Fibroblast of the conjunctiva (primary cell): ENCODE data around the gene ZNF862.
A peak's percentile ranks its signal among the peaks of the same experiment; 100 is the strongest.
"Not testable (repeated sequence)": the region's sequence is repeated elsewhere in the genome, so short reads cannot be mapped to it uniquely, and the experiment has no call there.

ENCODE experiments used
- DNase-seq: peaks from one replicate; pipeline ENCODE4 v3.0.0-alpha.2; 2010; ENCODE audit warnings: low read depth

Gene ZNF862

DNA sequence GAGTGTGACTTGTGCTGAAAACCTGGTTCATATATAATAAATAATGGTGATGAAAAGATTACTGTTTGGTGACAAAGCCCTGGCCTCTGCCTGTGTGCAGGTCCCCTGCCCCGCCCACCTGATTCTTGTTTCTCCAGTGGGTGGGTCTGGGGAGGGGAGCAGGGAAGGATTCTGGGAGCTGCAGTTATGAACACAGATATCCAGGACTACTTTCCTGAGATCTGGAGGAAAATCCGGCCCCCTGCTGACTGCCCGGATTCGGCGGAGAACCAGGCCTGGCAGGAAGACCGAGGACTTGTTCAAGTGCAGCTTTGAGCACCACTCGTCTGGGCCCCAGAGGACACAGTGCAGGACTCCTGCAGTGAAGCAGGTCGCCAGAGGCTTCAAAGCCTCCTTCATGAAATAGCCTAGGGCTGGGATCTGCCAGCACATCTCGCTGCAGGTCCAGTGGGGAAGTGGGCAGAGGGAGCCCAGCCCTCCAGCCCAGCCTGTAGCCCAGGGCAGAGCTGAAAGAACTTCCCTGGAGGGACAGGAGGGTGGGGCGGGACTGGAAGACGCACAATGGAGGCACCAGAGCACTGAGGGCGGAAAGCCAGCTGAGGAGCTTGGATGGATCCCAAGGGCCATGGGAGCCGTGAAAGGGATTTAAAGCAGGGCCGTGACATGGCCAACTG lies 42.6 kb downstream of the ZNF862 start:
- no peak for DNase-seq

- DNase-seq = no peak
Measured at GRCh38 chr7:149881328-149882247, 43.4 kb downstream of the ZNF862 start.

GRCh38 chr7:149882248-149883047 lies 44.3 kb downstream of the ZNF862 start:
- no peak for DNase-seq

- no peak for DNase-seq
Measured at GRCh38 chr7:149883048-149883438, 44.9 kb downstream of the ZNF862 start.

DNA sequence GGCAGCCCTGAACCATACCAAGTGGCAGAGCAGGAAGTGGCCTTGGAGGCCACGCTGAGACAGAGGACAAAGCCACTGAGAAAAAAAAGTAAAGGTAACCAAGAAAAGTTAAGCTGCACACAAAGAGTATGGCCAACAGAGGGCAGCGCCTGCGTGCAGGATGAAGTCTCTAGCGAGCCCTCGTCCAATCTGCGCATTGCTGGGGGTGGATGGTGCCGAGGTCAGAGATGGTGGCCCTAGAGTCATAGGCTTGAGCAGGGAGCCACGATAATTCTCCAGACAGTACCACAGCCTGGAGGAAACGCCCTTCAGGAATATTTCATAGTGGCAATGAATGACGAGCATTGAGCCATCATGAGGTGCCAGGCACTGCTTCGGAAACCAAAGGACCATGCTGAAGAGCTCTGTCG lies 45.3 kb downstream of the ZNF862 start:
- peak; percentile 21 for DNase-seq

DNA sequence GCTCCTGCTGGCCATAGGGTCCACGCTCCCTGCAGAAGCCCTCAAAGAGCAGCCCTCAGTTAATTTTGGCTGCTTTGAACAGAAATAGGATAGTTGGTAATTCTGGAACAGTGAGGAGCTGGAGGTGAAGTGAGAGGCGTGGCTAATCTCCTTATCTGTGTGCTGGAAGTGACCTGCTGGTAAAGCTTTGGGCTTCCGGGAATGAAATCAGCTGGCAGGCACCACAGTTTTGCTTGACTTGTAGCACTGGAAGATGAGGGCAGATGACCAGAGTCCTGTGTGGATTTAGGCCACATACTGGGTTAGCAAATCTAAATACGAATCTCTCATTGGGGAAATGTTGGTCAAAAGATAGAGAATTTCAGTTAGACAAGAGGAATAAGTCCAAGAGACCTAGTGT lies 45.8 kb downstream of the ZNF862 start:
- no peak for DNase-seq

DNA sequence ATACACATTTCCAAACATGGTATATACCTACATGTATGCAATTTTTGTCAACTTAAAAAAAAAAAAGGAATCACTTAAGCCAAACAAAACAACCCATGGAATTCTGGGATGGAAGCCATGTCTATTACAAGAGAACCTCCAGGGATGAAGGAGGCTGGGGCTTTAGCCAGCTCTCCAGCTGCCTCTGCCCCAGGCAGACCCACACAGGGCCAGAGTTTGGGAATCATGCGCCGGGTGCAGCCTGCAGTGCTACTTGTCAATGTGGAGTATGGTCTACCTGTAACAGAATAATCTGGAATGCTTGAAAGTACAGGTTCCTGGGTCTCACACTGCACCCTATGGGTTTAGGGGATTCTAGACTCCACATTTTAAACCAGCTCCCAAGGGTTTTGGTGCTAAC lies 46.4 kb downstream of the ZNF862 start:
- DNase-seq = no peak

GRCh38 chr7:149885191-149886017 lies 47.2 kb downstream of the ZNF862 start:
- no peak for DNase-seq

- no peak for DNase-seq
Measured at GRCh38 chr7:149886018-149886415, 47.8 kb downstream of the ZNF862 start.

DNA sequence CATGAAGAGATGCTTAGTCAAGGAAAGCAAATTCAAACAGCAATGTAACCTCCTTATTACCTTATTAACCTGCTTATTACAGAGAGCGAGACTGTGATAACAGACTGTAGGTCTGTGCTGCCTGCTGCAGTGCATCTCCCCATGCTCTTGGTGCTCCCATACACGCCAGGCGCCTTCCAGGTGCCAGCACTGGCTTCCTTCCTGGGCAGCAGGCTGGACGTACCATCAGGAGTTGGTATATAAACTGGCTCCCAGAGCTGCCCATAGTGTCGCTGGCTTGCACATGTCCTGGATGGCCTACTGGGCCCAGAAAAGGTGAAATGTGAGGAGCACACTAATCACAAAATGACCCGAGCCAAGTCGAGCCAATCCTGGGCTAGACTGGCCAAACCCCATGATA lies 49.1 kb downstream of the ZNF862 start:
- DNase-seq = no peak

GRCh38 chr7:149890715-149891114 lies 52.5 kb downstream of the ZNF862 start:
- not testable (repeated sequence) for DNase-seq

- DNase-seq = not testable (repeated sequence)
Measured at GRCh38 chr7:149894957-149895356, 56.8 kb downstream of the ZNF862 start.

GRCh38 chr7:149907776-149908376 lies 69.7 kb downstream of the ZNF862 start:
- not testable (repeated sequence) for DNase-seq

- DNase-seq = not testable (repeated sequence)
Measured at GRCh38 chr7:149910219-149910618, 72.0 kb downstream of the ZNF862 start.

DNA sequence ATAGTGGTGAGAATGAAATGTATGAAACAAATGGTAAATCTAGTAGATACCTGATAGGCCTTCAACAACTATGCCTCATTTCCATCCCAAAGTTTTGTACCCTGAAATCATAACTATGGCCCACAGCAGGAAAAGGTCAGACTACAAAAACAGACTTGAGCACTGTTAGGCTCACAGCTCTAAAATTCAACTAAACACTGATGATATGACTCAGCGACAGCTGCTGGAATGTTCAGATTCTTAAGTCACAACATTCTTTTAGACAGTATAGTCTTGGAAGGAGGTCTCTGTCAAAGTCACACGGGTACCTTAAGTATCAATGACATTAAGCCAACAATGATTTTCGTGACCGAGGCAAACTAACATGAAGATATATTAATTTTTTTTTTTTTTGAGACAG lies 74.0 kb downstream of the ZNF862 start:
- DNase-seq = not testable (repeated sequence)
